Mesothelial cell of epicardium (in vitro differentiated cells): Measurements from ENCODE around the gene TSSK2. TPM values are rescaled to one million over a fixed set of nuclear protein-coding genes. Genes with fewer than 3 reads are reported as not detected.
"Not testable (repeated sequence)": the region's sequence is repeated elsewhere in the genome, so short reads cannot be mapped to it uniquely, and the experiment has no call there.

ENCODE experiments used
- DNase-seq, 2 experiments: peaks; one replicate each; pipeline ENCODE4 v3.0.0; 2021; ENCODE audit warnings: low spot score in 2 of 2; ENCODE audit not compliant: unreplicated experiment in 2 of 2
- H3K27ac Mint-ChIP-seq: 2 replicates; pipeline ENCODE4 v1.8.0; 2021; ENCODE audit warnings: mixed read lengths
- H3K27me3 Mint-ChIP-seq: 2 replicates; pipeline ENCODE4 v1.8.0; 2021; ENCODE audit warnings: low read depth, mixed read lengths
- H3K36me3 Mint-ChIP-seq: 2 replicates; pipeline ENCODE4 v1.8.0; 2021; ENCODE audit warnings: mixed read lengths
- H3K4me1 Mint-ChIP-seq: 2 replicates; pipeline ENCODE4 v1.8.0; 2021; ENCODE audit warnings: mixed read lengths
- H3K4me3 Mint-ChIP-seq: 2 replicates; pipeline ENCODE4 v1.8.0; 2021; ENCODE audit warnings: mild to moderate bottlenecking, moderate library complexity, mixed read lengths
- H3K9me3 Mint-ChIP-seq: 2 replicates; pipeline ENCODE4 v1.8.0; 2021; ENCODE audit warnings: mixed read lengths
- total RNA-seq: library from RNA; stranded (reverse); gene quantifications from 3 replicates; pipeline ENCODE4 v1.2.1, GENCODE V29; 2021
- TF ChIP-seq, protein P1 (sequence below): fragments of 200-600 bp; sonication (generic); IDR thresholded peaks from one replicate; pipeline ENCODE4 v1.5.0; 2021; ENCODE audit warnings: antibody characterized with exemption; ENCODE audit not compliant: unreplicated experiment

Gene TSSK2
- total RNA-seq, 1 donor from 2014 or later, result not detected

DNA sequence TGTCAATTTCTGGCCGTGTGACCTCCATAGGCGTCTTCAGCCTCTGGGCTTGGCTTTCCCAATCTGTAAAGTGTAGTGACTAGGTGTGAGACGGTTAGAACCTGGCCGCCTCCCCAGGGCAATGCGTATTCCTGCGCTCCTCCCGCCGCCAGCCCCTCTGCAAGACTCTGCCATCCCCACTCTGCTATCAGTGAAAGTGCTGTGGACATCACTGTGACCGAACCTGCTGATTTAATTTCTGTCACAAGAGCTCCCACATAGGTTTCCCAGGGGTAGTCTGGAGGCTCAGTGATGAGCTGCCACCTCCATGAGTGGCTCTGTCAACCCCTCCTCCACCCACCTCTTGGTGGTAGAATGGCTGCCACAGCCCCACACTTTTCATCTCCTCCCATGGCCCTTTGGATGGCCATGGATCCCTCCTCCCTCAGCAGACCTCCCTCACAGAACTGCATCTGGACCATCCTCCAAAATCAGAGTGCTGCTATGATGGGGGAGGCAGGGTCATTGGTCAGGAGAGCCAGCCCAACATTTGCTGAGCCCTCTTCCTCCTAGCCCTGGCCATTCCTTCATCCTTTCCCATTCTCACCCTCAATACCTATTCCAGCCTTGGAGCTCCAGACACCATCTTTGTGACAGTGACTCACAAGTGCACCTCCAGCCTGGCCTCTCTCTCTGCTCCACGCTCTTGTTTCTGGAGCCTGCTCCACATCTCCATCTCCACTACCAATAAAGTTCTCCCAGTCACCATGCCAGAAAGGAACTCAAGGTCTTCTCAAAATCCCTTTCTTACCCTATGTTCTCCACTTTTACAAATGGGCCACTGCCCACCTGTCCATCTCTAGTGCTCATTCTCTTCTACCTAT lies 20.5 kb downstream of the TSSK2 start:
- TF ChIP-seq, protein P1, sequence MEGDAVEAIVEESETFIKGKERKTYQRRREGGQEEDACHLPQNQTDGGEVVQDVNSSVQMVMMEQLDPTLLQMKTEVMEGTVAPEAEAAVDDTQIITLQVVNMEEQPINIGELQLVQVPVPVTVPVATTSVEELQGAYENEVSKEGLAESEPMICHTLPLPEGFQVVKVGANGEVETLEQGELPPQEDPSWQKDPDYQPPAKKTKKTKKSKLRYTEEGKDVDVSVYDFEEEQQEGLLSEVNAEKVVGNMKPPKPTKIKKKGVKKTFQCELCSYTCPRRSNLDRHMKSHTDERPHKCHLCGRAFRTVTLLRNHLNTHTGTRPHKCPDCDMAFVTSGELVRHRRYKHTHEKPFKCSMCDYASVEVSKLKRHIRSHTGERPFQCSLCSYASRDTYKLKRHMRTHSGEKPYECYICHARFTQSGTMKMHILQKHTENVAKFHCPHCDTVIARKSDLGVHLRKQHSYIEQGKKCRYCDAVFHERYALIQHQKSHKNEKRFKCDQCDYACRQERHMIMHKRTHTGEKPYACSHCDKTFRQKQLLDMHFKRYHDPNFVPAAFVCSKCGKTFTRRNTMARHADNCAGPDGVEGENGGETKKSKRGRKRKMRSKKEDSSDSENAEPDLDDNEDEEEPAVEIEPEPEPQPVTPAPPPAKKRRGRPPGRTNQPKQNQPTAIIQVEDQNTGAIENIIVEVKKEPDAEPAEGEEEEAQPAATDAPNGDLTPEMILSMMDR, result no peak
- H3K4me1 Mint-ChIP-seq, result peaks cover 3% of the 10 kb centered on the region
- peaks cover 81% of the 10 kb centered on the region for H3K27me3 Mint-ChIP-seq
- DNase-seq, result no peak
- H3K27ac Mint-ChIP-seq, result no peak overlapping the region
- H3K9me3 Mint-ChIP-seq, result peaks cover 4% of the 10 kb centered on the region
- no peaks in the 10 kb centered on the region for H3K36me3 Mint-ChIP-seq
- H3K4me3 Mint-ChIP-seq, result peak overlapping the region; percentile 46

GRCh38 chr22:19152942-19153883 lies 22.1 kb downstream of the TSSK2 start:
- Mint-ChIP-seq H3K4me1 (peaks cover 3% of the 10 kb centered on the region), H3K4me3 (no peak overlapping the region), H3K27me3 (peaks cover 68% of the 10 kb centered on the region)

GRCh38 chr22:19156109-19156508 lies 25.0 kb downstream of the TSSK2 start:
- DNase-seq, H3K27ac Mint-ChIP-seq, H3K4me3 Mint-ChIP-seq, H3K4me1 Mint-ChIP-seq, H3K9me3 Mint-ChIP-seq, H3K36me3 Mint-ChIP-seq: not testable (repeated sequence)
- H3K27me3 Mint-ChIP-seq, result peaks cover 73% of the 10 kb centered on the region

More at GRCh38 chr22:19152942-19153883, 22.1 kb downstream of the TSSK2 start:
- Mint-ChIP-seq H3K27ac (no peak overlapping the region), H3K9me3 (peaks cover 4% of the 10 kb centered on the region), H3K36me3 (no peaks in the 10 kb centered on the region)
- DNase-seq, result no peak
- TF ChIP-seq, protein P1, result no peak

GRCh38 chr22:19158649-19159048 lies 27.5 kb downstream of the TSSK2 start:
- not testable (repeated sequence) for H3K36me3 Mint-ChIP-seq, H3K9me3 Mint-ChIP-seq, H3K4me3 Mint-ChIP-seq, H3K4me1 Mint-ChIP-seq, H3K27ac Mint-ChIP-seq, DNase-seq
- H3K27me3 Mint-ChIP-seq, result peaks cover 66% of the 10 kb centered on the region

DNA sequence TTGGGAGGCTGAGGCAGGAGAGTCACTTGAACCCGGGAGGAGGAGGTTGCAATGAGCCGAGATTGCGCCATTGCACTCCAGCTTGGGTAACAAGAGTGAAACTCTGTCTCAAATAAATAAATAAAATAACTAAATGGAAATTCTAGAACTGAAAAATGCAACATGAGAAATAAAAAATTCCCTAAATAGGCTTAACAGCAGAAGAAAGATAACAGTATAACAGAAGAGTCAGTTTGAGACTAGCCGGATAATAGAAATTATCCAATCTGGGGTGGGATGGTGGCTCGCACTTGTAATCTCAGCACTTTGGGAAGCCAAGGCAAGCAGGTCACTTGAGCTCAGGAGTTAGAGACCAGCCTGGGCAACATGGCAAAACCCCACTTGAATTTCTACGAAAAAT lies 33.3 kb downstream of the TSSK2 start:
- no peaks in the 10 kb centered on the region for H3K36me3 Mint-ChIP-seq
- DNase-seq, result no peak
- peaks cover 2% of the 10 kb centered on the region for H3K4me1 Mint-ChIP-seq
- no peak overlapping the region for H3K4me3 Mint-ChIP-seq
- peaks cover 71% of the 10 kb centered on the region for H3K27me3 Mint-ChIP-seq
- no peak overlapping the region for H3K27ac Mint-ChIP-seq
- no peaks in the 10 kb centered on the region for H3K9me3 Mint-ChIP-seq
- TF ChIP-seq, protein P1, result no peak

DNA sequence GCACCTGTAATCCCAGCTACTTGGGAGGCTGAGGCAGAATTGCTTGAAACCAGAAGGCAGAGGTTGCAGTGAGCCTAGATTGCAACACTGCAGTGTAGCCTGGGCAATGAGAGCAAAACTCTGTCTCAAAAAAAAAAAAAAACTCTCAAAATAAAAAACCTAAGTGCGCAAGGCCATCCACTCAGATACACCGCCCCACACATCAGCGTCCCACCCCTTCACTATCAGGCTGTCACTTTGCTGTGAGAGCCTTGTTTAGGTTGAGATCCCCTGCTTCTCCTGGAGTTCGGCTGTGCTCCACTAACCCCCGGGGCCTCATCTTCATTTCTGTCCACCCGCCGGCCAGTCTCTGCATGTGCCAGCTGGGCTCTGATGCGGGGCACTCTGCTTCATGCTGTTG lies 35.3 kb downstream of the TSSK2 start:
- H3K36me3 Mint-ChIP-seq, result no peaks in the 10 kb centered on the region
- peaks cover 73% of the 10 kb centered on the region for H3K27me3 Mint-ChIP-seq
- TF ChIP-seq, protein P1, result no peak
- DNase-seq, result no peak
- no peak overlapping the region for H3K4me3 Mint-ChIP-seq
- no peaks in the 10 kb centered on the region for H3K9me3 Mint-ChIP-seq
- no peak overlapping the region for H3K27ac Mint-ChIP-seq
- peaks cover 13% of the 10 kb centered on the region for H3K4me1 Mint-ChIP-seq
